Activated CD8-positive, alpha-beta memory T cell treated with anti-CD3 and anti-CD28 coated beads for 48 hours (primary cell): ENCODE results near the gene ATP6V0A4.
"Not testable (repeated sequence)": the region's sequence is repeated elsewhere in the genome, so short reads cannot be mapped to it uniquely, and the experiment has no call there.

Experiments used
- DNase-seq, 3 experiments: peaks; one replicate each; pipeline ENCODE4 v3.0.0-alpha.2; 2020; ENCODE audit warnings: low read depth in 2 of 3, low spot score in 2 of 3

ATP6V0A4 gene

DNA sequence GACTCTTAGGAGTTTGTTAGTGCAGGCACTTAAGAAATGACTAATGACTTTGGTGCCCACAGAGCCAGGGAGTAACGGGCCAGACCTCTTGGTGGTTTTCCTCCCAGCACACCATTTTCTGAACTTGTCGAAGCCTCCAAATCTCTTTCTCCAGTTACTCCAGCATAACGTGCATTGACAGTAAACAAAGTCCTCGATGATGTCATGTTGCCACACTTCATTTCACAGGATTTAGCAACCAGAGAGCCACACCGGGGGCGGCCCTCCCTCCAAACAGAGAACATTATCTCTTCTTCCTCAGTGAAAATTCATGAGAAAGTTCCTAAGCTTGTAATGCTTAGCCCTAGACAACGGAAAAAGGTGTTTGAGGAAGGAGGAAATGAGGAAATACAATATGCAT lies 92.8 kb downstream of the ATP6V0A4 start:
- DNase-seq = no peak

DNA sequence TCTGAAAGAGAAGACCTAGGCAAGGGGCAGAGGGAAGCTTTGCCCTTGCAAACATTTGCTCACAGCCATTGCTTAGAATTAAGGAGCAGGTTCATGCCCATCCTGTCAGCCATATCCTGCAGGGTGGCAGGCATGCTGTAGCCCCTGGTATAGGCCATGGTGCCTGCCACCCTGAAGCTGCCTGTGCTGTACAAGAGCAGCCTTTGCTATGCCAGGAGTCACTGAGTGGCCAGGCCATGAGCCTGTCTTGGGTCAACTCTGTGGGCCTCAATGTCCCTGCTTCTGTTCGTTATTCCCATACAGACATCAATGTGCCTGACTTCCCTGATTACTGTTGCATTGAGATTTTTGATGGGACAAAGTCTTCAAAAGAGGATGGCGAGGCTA lies 96.5 kb downstream of the ATP6V0A4 start:
- DNase-seq = no peak

DNA sequence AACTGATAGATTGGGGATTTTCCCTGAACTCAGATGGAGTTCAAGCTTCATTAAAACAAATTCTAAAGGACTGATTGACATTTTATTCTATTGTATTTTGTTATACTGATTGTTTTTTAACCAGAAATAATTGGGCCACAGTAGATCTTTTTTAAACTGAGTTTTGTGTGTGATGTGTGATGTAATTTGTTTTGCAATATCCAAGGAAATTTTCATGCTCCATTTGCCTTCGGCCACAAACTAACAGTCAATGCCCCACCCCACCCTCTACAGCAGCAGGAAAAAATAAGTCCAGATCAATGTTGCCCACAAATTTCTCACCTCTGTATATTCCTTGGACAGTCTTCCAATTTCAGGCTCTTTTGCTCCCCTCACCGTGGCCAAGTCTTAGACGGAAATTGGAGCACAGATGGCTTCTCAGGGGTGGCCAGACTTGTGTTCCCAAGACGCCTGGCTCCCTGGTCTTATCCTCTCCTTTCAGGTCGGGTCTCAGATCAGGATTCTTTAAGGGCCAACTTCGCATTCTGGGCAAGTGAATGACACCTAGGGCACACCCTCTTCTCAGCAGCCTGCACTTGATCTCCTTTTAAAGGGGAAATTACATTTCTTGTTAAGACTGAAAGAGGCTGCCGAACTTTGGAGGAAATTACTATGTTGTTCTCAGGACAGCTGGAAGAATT lies 97.0 kb downstream of the ATP6V0A4 start, which contains the start of gene SVOPL:
TSS of gene SVOPL (minus strand) at position 506 of the 680 bp plus-strand sequence. CDS start 22,317 bp downstream, outside the sequence.
- no peak for DNase-seq

DNA sequence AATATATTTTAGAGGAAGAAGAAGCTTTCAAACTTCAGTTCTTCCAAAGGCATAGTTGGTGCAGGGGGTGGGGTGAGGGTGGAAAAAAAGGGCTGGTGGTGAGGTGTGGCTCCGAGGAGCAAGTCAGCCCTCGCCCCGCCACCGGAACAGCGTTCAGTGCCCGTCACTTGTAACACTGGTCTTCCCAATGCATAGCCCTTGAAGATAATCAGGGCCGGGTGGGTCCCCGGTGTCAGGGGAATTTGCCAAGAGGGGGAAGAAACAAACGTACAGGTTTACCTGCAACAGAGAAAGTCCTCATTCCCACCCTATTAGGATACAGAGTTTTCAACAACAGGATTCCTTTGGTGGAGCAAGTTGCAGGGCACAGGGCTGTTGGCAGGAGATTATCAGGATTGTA lies 98.3 kb downstream of the ATP6V0A4 start:
- DNase-seq = no peak

DNA sequence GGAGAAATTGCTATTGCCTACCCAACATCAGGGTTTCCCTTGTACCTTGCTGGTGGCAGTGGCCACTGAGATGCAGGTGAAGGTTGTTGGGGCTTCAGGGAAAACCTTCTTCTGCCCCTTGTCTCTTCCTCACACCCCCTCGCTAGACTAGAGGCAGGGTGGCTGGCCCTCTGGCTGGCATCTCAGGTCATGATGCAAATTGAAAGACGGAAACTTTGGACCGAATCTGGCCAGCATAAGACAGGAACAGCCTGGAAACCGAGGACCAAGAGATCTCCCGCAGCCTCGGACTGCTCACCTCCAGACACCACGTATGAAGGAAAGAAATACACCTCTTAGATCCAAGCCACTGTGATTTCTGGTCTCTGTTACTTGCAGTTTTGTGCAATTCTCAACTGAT lies 99.7 kb downstream of the ATP6V0A4 start:
- DNase-seq = no peak

DNA sequence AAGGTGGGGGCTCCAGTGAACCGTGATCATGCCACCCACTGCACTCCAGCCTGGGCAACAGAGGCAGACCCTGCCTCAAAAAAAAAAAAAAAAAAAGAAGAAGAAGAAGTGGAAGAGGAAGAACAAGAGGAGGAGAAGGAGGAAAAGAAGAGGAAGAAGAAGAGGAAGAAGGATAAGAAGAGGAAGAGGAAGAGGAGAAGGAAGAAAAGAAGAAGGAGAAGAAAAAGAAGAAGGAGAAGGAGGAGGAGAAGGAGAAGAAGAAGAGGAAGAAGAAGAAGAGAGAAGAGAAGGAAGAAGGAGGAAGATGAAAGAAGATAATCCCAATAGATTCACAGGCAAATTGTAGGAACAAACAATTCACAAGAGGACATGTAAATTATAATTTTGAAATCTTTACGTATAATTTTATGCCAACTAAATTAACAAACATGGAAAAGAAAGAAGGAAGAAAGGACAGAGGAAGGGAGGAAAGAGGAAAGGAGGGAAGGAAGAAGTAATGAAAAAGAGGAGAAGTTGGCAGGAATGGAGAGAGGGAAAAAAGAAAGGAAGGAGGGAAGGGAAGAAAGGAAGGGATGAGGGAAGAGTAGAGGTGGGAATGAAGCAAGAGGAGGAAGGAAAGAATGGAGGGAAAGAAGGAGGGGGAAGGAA lies 100.3 kb downstream of the ATP6V0A4 start:
- DNase-seq = no peak

DNA sequence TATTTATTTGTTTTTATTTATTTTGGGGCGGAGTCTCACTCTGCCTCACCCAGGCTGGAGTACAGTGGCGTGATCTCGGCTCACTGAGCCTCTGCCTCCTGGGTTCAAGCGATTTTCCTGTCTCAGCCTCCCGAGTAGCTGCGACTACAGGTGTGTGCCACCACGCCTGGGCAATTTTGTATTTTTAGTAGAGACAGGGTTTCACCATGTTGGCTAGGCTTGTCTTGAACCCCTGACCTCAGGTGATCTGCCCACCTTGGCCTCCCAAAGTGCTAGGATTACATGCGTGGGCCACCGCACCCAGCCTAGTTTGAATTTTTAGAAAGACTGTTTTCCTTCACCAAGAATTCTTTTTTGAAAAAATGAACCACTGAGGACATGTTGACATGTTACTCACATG lies 102.2 kb downstream of the ATP6V0A4 start:
- DNase-seq = not testable (repeated sequence)

DNA sequence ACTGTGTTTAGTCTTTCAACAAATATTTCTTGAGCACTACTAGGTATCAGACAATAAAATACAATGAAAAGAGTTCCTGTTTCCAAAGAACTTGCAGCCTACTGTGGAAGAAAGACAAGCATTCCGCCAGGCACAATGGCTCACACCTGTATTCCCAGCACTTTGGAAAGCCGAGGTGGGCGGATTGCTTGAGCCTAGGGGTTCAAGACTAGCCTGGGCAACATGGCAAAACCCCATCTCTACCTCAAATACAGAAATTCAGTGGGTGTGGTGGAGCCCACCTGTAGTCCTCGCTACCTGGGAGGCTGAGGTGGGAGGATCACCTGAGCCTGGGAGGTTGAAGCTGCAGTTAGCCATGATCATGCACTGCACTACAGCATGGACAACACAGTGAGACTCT lies 102.9 kb downstream of the ATP6V0A4 start:
- DNase-seq = no peak

DNA sequence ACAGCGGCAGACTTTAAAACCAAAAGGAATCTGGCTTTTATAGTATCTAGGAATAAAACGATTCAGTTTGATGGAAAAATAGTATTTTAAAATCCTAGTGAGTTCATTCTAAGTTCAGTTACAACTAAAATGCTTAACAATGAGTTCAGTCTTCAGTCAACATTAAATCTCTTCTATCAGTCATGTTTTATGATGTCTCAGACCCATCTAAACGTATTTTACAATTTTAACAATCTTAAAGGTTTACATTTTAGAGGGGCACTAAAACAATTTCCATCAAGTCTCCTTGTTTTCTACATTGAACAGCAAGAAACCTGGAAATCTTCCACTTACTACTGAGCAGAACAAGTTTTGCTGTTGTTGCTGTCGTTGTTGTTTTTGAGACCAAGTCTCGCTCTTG lies 106.8 kb downstream of the ATP6V0A4 start:
- no peak for DNase-seq

DNA sequence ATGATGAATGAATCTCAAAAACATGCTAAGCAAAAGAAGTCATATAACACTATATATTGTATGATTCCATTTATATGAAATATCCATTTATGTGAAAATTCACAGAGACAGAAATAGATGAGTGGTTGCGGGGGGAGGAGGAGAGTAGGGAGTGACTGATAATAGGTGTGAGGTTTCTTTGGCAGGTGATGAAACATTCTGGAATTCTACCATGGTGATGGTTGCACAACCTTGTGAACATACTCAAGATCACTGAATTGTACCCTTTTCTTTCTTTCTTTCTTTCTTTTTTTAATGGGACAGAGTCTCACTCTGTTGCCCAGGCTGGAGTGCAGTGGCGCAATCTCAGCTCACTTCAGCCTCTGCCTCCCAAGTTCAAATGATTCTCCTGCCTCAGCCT lies 107.5 kb downstream of the ATP6V0A4 start:
- no peak for DNase-seq

DNA sequence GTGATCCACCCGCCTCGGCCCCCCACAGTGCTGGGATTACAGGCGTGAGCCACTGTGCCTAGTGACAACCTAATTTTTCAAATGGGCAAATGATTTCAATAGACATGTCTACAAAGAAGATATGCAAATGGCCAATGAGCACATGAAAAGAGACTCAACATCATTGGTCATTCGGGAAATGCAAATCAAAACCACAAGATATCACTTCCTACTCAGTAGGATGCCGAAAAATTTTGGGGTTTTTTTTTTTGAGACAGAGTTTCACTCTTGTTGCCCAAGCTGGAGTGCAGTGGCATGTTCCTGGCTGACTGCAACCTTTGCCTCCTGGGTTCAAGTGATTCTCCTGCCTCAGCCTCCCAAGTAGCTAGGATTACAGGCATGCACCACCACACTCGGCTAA lies 110.0 kb downstream of the ATP6V0A4 start:
- DNase-seq = not testable (repeated sequence)

DNA sequence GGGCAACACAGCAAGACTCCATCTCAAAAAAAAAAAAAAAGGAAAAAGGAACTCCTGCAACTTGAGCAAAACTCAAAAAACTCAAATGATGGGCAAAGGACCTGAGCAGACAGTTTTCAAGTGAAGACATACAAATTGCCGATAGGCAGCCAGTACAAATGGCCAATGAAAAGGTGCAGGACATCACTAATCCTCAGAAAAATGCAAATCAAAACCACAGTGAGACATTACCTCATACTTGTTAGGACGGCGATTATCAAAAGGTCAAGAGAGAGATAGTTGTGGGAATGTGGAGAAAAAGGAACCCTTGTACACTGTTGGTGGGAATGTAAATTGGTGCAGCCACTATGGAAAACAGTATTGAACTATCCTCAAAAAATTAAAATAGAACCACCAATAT lies 113.7 kb downstream of the ATP6V0A4 start:
- DNase-seq = no peak

DNA sequence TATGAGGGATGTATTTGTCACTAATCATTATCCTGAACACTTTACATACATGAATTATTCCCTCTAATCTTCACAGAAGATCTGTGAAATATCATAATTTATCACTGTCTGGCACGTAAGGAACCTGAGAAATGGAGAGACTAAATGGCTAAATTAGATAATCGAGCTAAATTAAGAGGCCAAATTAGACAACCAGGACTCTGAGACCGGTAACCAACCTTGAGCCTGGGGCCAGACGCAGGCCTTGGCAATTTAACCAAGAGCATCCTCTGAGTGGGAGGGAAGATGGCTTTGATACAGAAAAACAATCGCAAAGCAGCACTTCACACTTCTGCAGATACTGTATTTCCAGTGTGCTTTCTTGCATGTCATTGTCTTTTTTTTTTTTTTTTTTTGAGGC lies 118.2 kb downstream of the ATP6V0A4 start:
- DNase-seq = no peak

DNA sequence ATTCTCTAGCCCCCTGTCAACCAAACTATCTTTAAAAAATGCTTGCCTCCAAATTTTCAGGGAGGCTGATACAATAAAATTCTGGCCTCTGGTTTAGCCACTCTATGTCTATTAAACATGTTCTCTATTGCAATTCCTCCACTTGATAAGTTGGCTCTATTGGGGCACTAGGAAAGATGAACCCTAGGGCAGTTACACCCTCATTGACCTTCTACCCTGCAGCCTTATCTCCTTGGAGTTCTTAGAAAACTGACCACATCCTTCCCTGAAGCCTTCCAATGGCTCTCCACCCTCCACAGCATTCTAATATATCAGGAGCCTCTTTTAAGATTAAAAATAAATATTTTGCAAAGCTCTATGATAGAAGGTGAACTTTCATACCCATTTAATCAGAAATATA lies 127.4 kb downstream of the ATP6V0A4 start:
- no peak for DNase-seq

DNA sequence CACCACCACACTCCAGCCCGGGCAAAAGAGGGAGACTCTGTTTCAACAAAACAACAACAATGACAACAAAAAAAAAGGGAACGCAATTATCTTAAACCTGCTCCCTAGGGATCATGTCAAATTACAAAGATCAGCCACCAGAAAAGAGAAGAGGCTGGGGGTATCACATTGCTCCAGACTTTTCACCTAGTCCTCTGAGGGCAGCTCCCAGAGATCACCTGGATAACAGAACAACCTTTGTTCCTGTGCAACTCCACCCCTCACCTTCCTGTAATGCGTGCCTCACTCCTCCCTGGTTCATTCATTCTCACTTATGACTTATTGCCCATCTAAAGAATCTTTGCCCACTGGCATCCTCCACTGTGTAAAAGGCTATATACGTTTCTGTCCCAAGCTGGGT lies 128.6 kb downstream of the ATP6V0A4 start:
- no peak for DNase-seq

DNA sequence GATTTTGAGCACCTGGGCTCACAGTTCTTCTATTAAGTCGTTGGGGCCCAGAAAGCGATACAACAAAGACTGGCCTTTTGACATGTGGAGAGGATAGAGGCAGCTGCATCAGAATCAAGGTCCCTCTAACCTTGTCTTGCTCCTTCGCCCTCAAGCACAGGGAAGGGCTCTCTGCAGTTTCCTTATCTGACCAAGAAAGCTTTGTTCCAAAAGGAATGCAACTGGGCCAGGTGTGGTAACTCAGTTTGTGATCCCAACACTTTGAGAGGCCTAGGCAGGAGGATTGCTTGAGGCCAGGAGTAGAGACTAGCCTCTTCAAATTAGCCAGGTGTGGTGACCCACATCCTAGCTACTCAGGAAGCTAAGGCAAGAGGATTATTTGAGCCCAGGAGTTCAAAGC lies 129.1 kb downstream of the ATP6V0A4 start:
- DNase-seq = no peak

DNA sequence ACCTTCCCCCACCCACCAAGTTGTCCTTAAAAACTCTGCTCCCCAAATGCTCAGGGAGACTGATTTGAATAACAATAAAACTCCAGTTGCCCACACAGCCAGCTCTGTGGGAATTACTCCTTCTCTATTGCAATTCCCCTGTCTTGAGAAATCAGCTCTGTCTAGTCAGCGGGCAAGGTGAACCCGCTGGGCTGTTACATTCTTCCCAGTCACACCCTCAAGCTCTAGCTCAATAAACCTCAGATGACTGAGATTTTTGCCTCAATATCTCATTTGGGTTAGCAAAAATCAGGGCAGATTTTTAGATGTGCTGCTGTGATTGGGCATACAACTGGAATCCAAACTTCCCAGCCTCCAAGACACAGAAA lies 129.8 kb downstream of the ATP6V0A4 start:
- DNase-seq = no peak

DNA sequence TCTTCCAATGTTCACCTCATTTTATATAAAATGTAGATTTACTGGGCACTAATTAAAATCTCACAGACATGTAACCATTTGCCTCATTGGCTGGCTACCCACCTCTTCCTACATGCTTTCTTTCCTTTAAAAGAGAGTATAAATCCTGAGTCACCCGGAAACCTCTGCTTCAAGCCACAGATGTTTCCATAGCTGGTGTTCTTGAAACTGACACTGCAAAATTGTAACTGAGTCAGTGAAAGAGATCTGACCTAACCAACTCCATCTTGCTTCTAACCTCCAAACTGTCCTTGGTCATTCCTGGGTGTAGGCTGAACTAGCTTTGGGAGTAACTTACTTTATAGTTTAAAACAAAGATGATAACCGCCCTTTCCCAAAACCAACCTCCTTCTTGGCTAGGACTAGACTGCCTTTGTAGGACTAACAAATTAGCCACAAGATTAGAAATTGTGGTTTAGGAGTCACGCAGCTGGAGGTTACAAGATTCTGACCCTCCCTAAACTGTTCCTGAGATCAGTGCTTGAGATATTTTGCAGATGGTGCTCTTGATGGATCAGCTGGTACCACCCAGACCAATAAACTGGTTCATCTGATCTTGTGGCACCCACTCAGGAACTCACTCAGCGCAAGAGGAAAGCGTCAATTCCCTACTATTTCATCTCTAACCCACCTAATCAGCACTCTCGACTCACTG lies 130.3 kb downstream of the ATP6V0A4 start:
- DNase-seq = no peak

DNA sequence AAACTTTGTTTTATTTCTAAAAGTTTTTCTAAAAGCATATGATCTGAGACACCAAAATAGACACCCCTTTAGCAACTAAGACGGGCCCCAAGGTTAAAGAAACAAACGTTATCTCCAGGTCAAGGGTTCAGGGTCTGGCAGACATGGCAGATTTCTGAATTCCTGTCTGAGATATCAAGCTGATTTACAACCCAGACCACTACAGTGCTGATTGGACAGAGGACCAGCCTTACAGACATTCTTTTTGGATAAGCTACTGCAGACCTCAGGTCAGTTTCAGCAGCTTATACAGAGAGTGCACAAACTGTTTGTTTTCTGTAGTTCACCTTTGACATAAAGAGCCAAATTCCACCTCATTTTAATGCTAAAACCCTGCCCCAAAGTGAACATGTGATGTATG lies 131.6 kb downstream of the ATP6V0A4 start:
- DNase-seq = no peak

DNA sequence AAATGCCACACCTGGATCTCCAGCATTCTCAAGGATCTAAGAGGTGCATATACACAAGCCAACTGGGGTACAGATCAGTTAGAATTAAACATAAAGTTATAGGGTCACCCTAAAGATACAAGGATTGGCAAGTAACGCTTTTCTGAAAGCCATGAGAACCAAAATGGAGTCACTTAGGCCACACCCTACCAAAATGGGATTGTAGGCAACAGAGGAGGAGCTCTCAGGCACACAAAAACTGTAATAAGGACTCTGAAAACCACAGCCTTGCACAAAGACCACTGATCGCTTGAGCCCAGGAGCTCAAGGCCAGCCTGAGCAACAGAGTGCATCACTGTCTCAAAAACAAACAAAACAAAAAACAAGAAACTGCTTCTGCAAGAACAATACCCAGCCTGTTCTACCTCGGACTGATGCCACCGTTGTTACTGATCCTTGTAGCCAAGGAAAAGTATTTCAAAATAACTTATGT lies 132.3 kb downstream of the ATP6V0A4 start:
- DNase-seq = no peak

DNA sequence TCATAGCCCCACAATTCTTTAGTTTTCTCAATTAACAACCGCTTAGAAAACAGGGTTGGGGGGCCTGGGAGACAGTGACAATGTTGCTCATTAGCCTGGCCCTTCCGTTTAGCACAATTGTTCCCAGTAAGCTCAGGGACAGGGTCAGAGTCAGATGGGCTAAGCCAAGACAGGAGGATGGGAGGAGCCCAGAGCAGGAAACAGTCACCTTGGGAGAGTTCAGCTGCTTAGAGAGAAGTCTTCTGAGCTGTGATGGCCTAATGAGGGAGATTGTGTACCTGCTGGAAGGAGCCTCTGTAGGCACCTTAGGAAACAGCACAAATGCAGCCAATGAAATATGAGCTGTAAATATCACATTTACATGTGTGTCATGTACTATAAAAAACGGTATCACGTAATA lies 132.7 kb downstream of the ATP6V0A4 start:
- no peak for DNase-seq
